Stromal cell of bone marrow (primary cell): ENCODE measurements around the gene REM2.

Source experiments
- DNase-seq: peaks from one replicate; pipeline ENCODE4 v3.0.0-alpha.2; 2012; ENCODE audit warnings: low read depth

The REM2 gene, protein sequence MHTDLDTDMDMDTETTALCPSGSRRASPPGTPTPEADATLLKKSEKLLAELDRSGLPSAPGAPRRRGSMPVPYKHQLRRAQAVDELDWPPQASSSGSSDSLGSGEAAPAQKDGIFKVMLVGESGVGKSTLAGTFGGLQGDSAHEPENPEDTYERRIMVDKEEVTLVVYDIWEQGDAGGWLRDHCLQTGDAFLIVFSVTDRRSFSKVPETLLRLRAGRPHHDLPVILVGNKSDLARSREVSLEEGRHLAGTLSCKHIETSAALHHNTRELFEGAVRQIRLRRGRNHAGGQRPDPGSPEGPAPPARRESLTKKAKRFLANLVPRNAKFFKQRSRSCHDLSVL

DNA sequence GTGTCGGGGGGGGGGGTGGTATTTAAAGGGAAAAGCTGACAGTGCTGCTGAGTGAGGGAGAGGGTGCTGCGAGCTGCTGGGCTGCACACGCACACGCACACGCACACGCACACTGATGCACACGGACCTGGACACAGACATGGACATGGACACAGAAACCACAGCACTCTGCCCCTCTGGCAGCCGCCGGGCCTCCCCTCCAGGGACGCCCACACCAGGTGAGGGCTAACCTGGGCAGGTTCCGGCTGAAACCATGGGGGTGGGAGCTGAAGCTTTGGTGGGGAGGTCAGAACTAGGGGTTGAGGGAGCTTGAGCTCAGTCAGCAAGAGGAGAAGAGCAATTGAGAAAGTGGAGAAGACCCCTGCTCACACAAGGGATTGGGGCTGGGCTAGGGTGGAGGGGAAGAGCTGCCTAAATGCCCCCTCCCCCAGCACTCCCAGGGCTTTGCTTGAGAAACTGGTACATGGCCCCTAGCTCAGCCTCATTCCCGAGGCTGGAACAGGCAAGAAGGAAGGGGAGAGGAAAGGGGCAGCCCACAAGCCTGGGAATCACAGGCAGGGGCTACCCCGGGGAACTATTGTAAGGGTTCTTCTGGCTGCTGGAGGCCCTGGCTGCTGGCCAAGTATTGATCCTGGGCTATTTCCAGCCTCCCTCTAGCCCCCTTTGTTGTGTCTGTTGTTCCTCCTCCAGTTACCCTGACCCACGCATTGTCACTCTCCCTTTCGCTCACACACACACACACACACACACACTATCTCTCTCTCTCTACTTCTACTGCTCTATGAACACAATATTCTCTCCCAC is at the start of gene REM2:
Gene REM2 (plus strand): TSS at position 50 of the 804 bp plus-strand sequence. CDS start 66 bp downstream, at position 116.
- no peak for DNase-seq

DNA sequence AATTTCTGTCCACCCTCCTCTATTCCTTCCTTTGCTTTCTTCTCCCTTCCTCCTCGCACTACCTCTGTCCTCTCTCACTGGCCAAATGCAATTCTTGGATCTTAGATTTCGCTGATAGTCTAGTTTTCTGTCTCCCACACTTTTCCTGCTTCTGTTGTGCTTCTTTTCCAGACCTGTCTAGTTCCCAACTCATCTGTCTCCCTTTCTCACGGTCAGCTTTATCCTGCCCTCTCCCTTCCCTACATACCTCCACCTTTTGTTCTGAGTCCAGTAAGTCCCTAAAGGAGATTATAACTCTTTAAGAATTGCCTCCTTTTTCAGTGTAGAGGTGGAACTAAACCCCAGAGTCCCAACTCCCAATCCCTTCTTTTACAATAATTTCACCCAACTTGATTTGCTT is 47.5 kb upstream of the REM2 start:
- DNase-seq: no peak

DNA sequence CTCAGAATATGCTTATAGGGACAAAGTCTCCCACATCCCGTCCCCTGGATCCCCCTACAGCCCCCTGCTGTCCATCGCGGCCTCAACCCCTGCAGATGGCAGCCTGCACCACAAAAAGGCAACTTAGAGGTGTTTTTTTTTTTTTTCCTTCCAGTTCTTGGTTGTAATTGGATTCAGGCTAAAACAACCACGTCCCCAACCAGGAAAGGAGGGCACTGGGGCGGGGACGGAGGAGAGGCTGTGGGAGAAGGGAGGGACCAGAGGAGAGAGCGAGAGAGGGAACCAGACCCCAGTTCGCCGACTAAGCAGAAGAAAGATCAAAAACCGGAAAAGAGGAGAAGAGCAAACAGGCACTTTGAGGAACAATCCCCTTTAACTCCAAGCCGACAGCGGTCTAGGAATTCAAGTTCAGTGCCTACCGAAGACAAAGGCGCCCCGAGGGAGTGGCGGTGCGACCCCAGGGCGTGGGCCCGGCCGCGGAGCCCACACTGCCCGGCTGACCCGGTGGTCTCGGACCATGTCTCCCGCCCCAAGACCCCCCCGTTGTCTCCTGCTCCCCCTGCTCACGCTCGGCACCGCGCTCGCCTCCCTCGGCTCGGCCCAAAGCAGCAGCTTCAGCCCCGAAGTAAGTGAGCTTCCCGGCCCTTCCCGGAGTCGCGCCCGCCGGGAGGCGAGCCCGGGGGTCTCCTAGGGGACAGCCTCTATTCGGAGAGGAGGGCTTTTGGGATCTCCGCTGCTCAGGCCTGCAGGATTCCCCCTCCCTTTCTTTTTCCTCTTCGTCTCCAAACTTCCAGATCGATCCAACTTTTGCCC is 46.5 kb upstream of the REM2 start, which contains the start of gene MMP14:
Gene MMP14 (plus strand): TSS at position 285 of the 813 bp plus-strand sequence. CDS start 233 bp downstream, at position 518.
- peak; percentile 92 for DNase-seq

DNA sequence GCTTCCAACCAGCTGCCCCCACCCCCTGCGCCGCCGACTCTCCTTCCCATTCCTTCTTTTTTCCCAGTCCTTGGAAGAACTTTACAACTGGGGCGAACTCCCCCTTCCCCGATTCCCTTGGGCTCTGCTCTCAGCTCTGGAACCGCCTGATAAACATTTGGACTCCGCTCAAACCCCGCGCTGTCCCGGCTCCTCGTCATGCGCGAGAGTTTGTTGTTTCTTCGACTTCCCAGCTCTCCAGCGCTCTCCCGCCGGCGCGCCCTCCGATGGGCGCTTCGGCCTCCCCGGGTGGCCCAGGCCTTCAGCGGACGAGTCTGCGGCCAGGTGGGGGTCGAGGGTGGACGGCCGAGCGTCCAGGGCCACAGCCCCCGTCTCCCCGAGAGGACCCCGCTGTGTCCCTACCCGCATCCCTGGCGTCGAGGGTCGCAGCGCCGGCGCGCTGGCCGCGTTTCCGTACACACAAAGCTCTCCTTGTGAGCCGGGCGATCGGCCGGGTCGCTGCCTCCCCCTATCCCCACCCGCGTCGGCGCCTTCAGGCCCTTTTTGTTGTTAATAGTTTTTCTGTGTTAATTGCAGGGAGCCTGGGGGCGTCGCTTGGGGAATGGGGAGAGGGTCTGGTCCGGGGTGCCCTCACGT is 45.8 kb upstream of the REM2 start:
- DNase-seq: peak; percentile 43

DNA sequence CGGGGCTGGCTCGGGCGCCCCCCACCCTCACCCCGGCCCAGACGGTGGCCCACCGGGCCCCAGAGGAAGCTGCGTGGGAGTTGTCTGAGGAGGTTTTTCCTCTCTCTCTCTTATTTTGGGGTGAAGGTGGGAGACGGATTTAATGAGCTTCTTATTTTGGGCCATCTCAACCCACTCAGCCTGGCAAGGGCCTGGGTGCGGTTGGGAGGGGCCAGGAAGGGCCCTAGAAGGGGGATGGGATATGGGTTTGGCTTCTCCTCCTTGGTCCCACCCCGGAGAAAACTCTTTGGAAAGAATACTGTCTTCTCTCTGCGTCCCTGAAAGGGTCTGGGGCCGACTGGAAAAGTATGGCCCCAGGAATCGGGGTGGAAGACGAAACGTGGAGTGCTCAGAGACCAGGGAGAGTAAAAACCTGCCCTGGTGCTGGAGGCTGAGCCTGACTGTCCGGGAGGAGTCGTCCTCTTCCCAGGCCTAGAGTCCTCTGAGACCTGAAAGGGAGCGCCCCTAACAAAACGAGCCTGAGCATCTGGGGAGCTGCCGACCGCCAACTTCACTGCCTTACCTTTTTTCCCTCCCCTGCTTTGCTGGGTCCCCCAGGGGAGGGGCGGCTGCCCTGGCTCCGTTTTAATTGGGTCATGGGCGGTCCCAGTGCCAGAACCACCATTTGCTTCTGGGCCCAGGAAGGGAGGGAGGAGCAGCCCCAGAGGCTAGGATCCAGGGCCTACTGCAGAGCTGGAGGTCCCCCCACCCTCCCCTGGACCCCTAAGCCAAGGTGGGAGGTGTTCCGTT is 45.1 kb upstream of the REM2 start:
- DNase-seq: peak; percentile 42

DNA sequence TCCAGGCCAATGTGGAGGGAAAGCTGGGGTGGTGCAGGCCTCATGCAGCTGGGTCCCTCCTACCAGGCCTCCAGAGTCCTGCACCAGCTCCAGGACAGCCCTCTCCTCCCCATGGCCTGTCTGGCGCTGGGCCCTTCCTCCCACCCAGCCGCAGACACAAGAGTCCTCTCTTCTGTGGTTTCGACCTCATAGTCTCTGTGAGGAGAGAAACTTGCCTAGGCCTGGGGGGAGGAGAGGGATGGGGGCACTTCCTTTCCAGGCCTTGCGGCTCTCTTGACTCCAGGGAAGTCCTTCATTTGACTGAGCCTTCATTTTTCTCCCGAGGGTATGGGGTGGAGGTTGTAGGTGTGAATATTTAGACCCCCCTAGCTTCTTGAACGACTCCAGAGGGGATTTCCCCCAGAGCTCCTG is 44.4 kb upstream of the REM2 start:
- DNase-seq: no peak

DNA sequence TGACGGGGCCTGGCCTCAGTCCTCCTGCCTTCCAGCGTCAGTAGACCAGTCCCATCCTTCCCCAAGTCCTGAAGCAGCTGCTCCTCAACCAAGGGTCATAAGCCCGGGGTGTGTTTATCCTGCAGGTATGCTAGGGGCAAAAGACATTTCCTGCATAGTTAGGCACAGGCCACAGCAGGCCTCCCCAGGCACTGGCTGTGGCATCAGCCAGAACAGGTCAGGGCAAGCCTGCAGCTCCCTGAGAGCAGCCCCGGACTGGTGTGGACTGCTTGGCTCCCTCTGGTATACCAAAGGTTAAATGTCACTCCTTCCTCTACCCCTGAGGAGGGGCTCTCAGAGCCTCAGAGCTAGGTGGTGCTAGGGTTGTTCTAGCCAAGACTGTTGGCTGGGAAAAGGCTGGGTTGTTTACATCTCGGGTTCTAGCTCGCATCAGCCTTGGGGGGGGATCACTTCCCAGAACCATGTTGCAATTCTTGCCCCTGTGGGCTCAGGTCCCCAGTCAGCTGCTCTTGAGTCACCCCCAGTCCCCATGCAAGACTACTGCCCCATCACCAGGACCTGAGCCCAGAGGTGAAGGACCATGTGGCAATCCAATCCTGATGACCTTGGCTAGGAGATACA is 43.8 kb upstream of the REM2 start:
- DNase-seq: no peak

DNA sequence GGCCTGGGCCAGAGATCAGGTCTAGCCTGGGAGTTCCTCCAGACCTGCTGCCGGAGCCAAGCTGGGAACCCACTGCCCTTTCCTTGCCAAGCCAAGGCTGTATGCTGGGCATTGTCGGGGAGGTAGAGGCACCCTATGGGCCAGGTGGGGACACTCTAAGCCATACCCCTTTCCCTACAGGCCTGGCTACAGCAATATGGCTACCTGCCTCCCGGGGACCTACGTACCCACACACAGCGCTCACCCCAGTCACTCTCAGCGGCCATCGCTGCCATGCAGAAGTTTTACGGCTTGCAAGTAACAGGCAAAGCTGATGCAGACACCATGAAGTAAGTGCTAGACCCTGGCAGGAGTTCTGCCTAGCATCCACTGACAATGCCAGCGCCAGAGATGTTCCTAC is 41.7 kb upstream of the REM2 start:
- DNase-seq: no peak

DNA sequence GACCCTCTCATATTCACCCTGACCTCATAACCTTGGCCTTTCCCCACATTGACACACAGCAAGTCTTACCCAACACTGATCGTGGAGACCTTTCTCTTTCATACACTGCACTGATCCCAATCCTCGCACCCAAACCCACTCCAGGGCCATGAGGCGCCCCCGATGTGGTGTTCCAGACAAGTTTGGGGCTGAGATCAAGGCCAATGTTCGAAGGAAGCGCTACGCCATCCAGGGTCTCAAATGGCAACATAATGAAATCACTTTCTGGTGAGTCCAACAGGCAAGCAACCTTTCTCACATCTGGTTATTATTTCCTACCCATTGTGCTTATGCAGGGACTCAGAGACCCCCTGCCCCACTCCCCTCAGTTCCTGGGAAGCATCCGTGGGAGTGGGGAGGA is 41.3 kb upstream of the REM2 start:
- DNase-seq: no peak

DNA sequence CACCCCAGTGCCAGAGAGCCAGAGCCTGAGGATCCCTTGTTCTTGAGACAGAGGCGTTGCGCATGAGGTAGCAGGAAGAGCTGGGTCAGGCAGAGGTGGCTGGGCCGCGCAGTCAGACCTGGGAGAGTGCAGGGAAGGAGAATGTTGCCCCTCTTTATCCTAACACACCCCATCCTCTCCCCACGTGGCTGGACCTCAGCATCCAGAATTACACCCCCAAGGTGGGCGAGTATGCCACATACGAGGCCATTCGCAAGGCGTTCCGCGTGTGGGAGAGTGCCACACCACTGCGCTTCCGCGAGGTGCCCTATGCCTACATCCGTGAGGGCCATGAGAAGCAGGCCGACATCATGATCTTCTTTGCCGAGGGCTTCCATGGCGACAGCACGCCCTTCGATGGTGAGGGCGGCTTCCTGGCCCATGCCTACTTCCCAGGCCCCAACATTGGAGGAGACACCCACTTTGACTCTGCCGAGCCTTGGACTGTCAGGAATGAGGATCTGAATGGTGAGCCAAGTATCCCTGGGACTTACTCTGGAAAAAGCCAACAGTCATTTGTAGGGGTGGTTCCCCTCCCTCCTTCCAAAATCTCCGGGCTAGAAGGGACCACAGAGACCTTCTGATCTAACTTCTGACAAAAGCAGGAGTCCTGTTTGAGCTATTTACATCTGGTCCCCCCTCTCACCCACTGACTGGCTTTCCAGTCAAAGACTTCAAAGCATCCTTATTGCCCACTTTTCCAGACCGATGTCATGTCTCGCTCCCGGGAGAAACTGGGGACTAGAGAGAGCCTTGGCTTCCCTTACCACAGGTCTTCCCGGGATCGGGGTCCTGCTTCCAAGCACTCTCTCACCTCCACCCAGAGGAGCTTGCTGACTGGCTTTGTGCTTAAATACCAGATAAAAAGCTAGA is 40.6 kb upstream of the REM2 start:
- no peak for DNase-seq

DNA sequence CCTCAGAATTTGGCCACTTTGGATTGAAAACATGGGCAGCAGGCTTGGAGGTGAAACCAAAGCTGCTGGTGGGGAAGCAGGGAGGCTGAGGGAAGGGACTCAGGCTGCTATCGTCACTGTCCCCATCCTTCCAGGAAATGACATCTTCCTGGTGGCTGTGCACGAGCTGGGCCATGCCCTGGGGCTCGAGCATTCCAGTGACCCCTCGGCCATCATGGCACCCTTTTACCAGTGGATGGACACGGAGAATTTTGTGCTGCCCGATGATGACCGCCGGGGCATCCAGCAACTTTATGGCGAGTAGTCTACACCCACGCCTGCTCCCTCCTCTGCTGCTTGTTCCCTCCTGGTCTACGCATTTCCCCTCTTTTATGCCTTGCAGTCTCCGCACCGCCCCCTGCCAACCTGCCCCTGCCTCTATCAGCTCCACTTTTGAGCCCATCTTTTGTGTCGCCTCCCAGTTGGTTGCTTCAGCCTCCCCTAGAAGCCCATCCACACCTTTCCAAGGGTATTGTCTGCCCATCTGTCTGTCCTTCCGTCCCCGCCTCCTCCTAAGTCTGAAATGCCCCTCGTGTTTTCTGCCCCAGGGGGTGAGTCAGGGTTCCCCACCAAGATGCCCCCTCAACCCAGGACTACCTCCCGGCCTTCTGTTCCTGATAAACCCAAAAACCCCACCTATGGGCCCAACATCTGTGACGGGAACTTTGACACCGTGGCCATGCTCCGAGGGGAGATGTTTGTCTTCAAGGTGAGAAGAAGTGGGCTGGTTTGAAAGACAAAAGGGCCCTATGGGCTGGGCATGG is 39.7 kb upstream of the REM2 start:
- no peak for DNase-seq

DNA sequence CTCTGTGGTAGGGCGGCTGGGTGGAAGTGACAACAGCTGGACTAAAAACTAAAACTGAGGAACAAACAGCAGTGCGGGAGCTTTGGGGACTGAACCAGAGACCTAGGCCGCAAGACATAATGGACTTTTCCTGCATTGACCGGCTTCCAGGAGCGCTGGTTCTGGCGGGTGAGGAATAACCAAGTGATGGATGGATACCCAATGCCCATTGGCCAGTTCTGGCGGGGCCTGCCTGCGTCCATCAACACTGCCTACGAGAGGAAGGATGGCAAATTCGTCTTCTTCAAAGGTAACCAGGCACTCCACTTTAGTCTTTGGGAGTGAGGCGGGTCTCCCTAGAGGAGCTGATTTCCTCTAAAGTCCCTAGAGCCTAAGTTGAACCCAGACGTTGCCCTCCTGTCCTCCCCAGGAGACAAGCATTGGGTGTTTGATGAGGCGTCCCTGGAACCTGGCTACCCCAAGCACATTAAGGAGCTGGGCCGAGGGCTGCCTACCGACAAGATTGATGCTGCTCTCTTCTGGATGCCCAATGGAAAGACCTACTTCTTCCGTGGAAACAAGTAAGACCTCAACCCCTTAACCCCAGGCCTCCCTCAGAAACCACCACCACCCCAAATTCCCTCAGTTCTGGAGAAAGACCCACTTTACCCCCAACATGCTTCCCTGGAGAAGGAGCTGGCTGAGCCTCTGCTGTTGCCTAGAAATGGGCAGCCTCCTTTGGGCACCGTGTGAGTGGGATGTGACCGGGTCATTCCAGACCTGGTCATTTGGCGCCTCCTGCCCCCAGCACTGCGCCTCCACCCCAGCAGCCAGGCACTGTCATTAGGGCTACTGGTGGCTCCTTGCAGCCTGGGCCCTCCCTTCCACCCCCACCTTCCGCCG is 38.6 kb upstream of the REM2 start:
- DNase-seq: no peak

DNA sequence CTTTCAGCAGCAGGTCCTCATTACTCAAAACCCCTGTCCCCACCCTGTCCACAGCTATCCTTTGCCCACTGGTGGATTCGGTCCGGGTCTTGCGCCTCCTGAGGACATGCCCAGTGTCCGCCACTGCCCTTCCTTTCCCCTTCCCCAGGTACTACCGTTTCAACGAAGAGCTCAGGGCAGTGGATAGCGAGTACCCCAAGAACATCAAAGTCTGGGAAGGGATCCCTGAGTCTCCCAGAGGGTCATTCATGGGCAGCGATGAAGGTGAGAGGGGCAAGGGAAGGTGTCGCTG is 38.0 kb upstream of the REM2 start:
- DNase-seq: no peak

DNA sequence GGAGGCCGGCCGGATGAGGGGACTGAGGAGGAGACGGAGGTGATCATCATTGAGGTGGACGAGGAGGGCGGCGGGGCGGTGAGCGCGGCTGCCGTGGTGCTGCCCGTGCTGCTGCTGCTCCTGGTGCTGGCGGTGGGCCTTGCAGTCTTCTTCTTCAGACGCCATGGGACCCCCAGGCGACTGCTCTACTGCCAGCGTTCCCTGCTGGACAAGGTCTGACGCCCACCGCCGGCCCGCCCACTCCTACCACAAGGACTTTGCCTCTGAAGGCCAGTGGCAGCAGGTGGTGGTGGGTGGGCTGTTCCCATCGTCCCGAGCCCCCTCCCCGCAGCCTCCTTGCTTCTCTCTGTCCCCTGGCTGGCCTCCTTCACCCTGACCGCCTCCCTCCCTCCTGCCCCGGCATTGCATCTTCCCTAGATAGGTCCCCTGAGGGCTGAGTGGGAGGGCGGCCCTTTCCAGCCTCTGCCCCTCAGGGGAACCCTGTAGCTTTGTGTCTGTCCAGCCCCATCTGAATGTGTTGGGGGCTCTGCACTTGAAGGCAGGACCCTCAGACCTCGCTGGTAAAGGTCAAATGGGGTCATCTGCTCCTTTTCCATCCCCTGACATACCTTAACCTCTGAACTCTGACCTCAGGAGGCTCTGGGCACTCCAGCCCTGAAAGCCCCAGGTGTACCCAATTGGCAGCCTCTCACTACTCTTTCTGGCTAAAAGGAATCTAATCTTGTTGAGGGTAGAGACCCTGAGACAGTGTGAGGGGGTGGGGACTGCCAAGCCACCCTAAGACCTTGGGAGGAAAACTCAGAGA is 37.0 kb upstream of the REM2 start:
- DNase-seq: no peak

DNA sequence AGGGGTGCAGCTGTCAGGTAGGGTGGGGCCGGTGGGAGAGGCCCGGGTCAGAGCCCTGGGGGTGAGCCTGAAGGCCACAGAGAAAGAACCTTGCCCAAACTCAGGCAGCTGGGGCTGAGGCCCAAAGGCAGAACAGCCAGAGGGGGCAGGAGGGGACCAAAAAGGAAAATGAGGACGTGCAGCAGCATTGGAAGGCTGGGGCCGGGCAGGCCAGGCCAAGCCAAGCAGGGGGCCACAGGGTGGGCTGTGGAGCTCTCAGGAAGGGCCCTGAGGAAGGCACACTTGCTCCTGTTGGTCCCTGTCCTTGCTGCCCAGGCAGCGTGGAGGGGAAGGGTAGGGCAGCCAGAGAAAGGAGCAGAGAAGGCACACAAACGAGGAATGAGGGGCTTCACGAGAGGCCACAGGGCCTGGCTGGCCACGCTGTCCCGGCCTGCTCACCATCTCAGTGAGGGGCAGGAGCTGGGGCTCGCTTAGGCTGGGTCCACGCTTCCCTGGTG is 36.2 kb upstream of the REM2 start:
- DNase-seq: no peak

DNA sequence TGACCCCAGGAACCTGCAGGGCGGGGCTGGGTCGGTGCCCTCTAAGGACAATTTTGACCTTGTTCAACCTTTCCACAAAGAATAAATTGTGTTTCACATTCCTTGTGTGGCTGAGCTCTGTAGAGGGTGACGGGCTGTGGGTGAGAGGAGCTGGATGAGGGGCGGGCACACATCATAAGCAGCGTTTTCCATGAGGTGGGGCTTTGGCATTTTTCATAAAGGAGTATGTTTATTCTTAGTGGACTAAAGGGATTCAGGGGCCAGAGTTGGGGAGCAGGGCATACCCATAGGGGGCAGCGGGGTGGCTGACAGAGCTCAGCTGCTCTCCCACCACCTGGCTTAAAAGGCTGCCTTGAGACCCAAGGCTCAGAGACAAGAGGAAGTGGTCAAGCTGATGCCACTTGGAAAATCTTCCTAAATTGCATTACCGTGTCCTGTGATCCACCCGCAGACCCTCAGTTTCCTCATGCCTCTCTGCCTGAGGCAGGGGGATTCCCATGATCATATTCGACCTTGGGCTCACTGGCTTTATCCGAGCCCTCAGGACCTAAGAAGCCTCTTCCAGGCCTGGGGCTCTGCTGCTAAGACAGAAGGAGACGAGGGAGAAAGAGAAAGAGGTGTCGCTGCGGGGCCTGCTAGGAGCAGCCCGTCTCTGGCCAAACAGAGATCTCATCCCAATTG is 35.2 kb upstream of the REM2 start:
- DNase-seq: peak; percentile 48
